HUES48 (cell line): ENCODE results near the gene ARL2BP.

Experiments
- H3K27ac ChIP-seq: one replicate; pipeline ENCODE4 v1.7.0; 2013; ENCODE audit warnings: low read depth, low read length, inconsistent platforms
- H3K27me3 ChIP-seq: 2 replicates; pipeline ENCODE4 v1.6.1; 2013; ENCODE audit warnings: mild to moderate bottlenecking, low read length; ENCODE audit not compliant: control insufficient read depth, insufficient read depth
- H3K36me3 ChIP-seq: 2 replicates; pipeline ENCODE4 v1.6.1; 2013; ENCODE audit warnings: low read length; ENCODE audit not compliant: control insufficient read depth, insufficient read depth
- H3K4me1 ChIP-seq: 2 replicates; pipeline ENCODE4 v1.6.1; 2013; ENCODE audit warnings: mild to moderate bottlenecking, low read length; ENCODE audit not compliant: control insufficient read depth, insufficient read depth
- H3K4me3 ChIP-seq: 2 replicates; pipeline ENCODE4 v1.5.1; 2013; ENCODE audit warnings: mild to moderate bottlenecking, low read depth, low read length
- H3K9ac ChIP-seq: 2 replicates; pipeline ENCODE4 v1.6.1; 2013; ENCODE audit warnings: mild to moderate bottlenecking, low read depth, low read length, moderate library complexity
- H3K9me3 ChIP-seq: 2 replicates; pipeline ENCODE4 v1.6.1; 2013; ENCODE audit warnings: low read length; ENCODE audit not compliant: control insufficient read depth, insufficient read depth

The ARL2BP gene

GRCh38 chr16:57276596-57276995 lies 31.5 kb downstream of the ARL2BP start:
- H3K36me3 ChIP-seq = no peaks in the 10 kb centered on the region
- no peak overlapping the region for H3K9ac ChIP-seq
- H3K4me1 ChIP-seq = no peaks in the 10 kb centered on the region
- H3K27ac ChIP-seq = no peak overlapping the region
- no peak overlapping the region for H3K4me3 ChIP-seq
- H3K27me3 ChIP-seq = peaks cover 6% of the 10 kb centered on the region; the same call in 1 of the 2 replicates
- H3K9me3 ChIP-seq = no peaks in the 10 kb centered on the region

- H3K27ac ChIP-seq = no peak overlapping the region
- H3K4me3 ChIP-seq = no peak overlapping the region
- no peaks in the 10 kb centered on the region for H3K36me3 ChIP-seq
- no peak overlapping the region for H3K9ac ChIP-seq
- H3K4me1 ChIP-seq = no peaks in the 10 kb centered on the region
- H3K9me3 ChIP-seq = no peaks in the 10 kb centered on the region
- peaks cover 15% of the 10 kb centered on the region for H3K27me3 ChIP-seq
These were observed 32.5 kb downstream of the ARL2BP start for GRCh38 chr16:57277586-57277985.

- no peaks in the 10 kb centered on the region for H3K4me1 ChIP-seq
These were observed 33.4 kb downstream of the ARL2BP start for GRCh38 chr16:57278494-57278893.

GRCh38 chr16:57279780-57280638 lies 35.0 kb downstream of the ARL2BP start:
- Histone ChIP-seq H3K9ac (no peak overlapping the region), H3K4me3 (no peak overlapping the region), H3K36me3 (no peaks in the 10 kb centered on the region), H3K27ac (no peak overlapping the region), H3K9me3 (no peaks in the 10 kb centered on the region), H3K4me1 (no peaks in the 10 kb centered on the region), H3K27me3 (peaks cover 39% of the 10 kb centered on the region)

More at GRCh38 chr16:57278494-57278893, 33.4 kb downstream of the ARL2BP start:
- H3K4me3 ChIP-seq = no peak overlapping the region
- H3K36me3 ChIP-seq = no peaks in the 10 kb centered on the region
- no peak overlapping the region for H3K27ac ChIP-seq
- no peaks in the 10 kb centered on the region for H3K9me3 ChIP-seq
- H3K9ac ChIP-seq = no peak overlapping the region
- peaks cover 24% of the 10 kb centered on the region for H3K27me3 ChIP-seq

GRCh38 chr16:57281791-57282190 lies 36.7 kb downstream of the ARL2BP start:
- Histone ChIP-seq H3K36me3 (no peaks in the 10 kb centered on the region), H3K27me3 (peaks cover 45% of the 10 kb centered on the region), H3K4me3 (no peak overlapping the region), H3K9ac (no peak overlapping the region), H3K9me3 (no peaks in the 10 kb centered on the region), H3K27ac (no peak overlapping the region), H3K4me1 (no peaks in the 10 kb centered on the region)

GRCh38 chr16:57282510-57283213 lies 37.6 kb downstream of the ARL2BP start:
- Histone ChIP-seq H3K9me3 (no peaks in the 10 kb centered on the region), H3K9ac (no peak overlapping the region), H3K4me1 (no peaks in the 10 kb centered on the region), H3K27ac (no peak overlapping the region), H3K27me3 (peaks cover 45% of the 10 kb centered on the region), H3K36me3 (no peaks in the 10 kb centered on the region), H3K4me3 (no peak overlapping the region)

GRCh38 chr16:57283214-57283958 lies 38.3 kb downstream of the ARL2BP start:
- Histone ChIP-seq H3K4me1 (no peaks in the 10 kb centered on the region), H3K9ac (no peak overlapping the region), H3K27me3 (peaks cover 45% of the 10 kb centered on the region), H3K4me3 (peak overlapping the region; percentile 72; the same call in 1 of the 2 replicates), H3K27ac (no peak overlapping the region), H3K36me3 (no peaks in the 10 kb centered on the region), H3K9me3 (no peaks in the 10 kb centered on the region)

- Histone ChIP-seq H3K27ac (no peak overlapping the region), H3K27me3 (peaks cover 45% of the 10 kb centered on the region), H3K9ac (no peak overlapping the region), H3K4me3 (peak overlapping the region; percentile 72), H3K36me3 (no peaks in the 10 kb centered on the region), H3K9me3 (no peaks in the 10 kb centered on the region), H3K4me1 (no peaks in the 10 kb centered on the region)
These were observed 38.8 kb downstream of the ARL2BP start for GRCh38 chr16:57283959-57284208.

- H3K27ac ChIP-seq = no peak within 1 kb of the TSS
- peak within 1 kb of the TSS; percentile 10; the same call in 1 of the 2 replicates for H3K9ac ChIP-seq
- no peaks in the 10 kb centered on the region for H3K4me1 ChIP-seq
- H3K4me3 ChIP-seq = peak within 1 kb of the TSS; percentile 72
- H3K9me3 ChIP-seq = no peaks in the 10 kb centered on the region
- no peaks in the 10 kb centered on the region for H3K36me3 ChIP-seq
- peaks cover 45% of the 10 kb centered on the region for H3K27me3 ChIP-seq
These were observed 39.3 kb downstream of the ARL2BP start, which contains the start of gene PLLP for GRCh38 chr16:57284209-57284951. PLLP (minus strand) TSS chr16:57284672; CDS start chr16:57284540, 132 bp downstream.

GRCh38 chr16:57284952-57285363 lies 39.9 kb downstream of the ARL2BP start:
- Histone ChIP-seq H3K9ac (no peak overlapping the region), H3K27ac (no peak overlapping the region), H3K4me3 (peak overlapping the region; percentile 72), H3K9me3 (no peaks in the 10 kb centered on the region), H3K4me1 (no peaks in the 10 kb centered on the region), H3K27me3 (peaks cover 45% of the 10 kb centered on the region), H3K36me3 (no peaks in the 10 kb centered on the region)
